Cardiac fibroblast (primary cell): ENCODE results near the gene PCSK2.

ENCODE experiments used
- DNase-seq, 2 donors: peaks; one replicate each; pipeline versions ENCODE4 v3.0.0 to v3.0.0-alpha.2; 2010; ENCODE audit warnings: low read depth in 2 of 2
- H3K4me3 ChIP-seq, 2 donors: replicated peaks in 1 of 2; 1 replicate in 1 of 2; 2 replicates in 1 of 2; pipeline ENCODE4 v1.5.1; 2011; ENCODE audit warnings: low read depth in 2 of 2, low read length in 2 of 2, mild to moderate bottlenecking in 2 of 2, moderate library complexity in 1 of 2
- CTCF ChIP-seq: IDR thresholded peaks from one replicate; pipeline ENCODE4 v1.5.1; 2011; ENCODE audit warnings: low read depth, mild to moderate bottlenecking, low read length, inconsistent platforms

PCSK2 gene

GRCh38 chr20:17470973-17471372, 244.1 kb downstream of the PCSK2 start:
- no peak overlapping the region for H3K4me3 ChIP-seq
- no peak for DNase-seq
- no peak for TF ChIP-seq CTCF

GRCh38 chr20:17471606-17472187, 244.9 kb downstream of the PCSK2 start:
- no peak overlapping the region for H3K4me3 ChIP-seq
- no peak for DNase-seq
- no peak for TF ChIP-seq CTCF

GRCh38 chr20:17473659-17474058, 246.8 kb downstream of the PCSK2 start:
- no peak for TF ChIP-seq CTCF
- no peak overlapping the region for H3K4me3 ChIP-seq
- DNase-seq, result no peak

- no peak for DNase-seq
- no peak for TF ChIP-seq CTCF
- no peak overlapping the region for H3K4me3 ChIP-seq
These were observed 252.3 kb downstream of the PCSK2 start for GRCh38 chr20:17479063-17479657.

- no peak for DNase-seq
- no peak overlapping the region for H3K4me3 ChIP-seq
- no peak for TF ChIP-seq CTCF
These were observed 253.9 kb downstream of the PCSK2 start for GRCh38 chr20:17480696-17481095.

- DNase-seq, result no peak
- no peak for TF ChIP-seq CTCF
- H3K4me3 ChIP-seq, result no peak overlapping the region
These were observed 254.8 kb downstream of the PCSK2 start for GRCh38 chr20:17481661-17482060.

GRCh38 chr20:17482536-17482935, 255.7 kb downstream of the PCSK2 start:
- no peak for TF ChIP-seq CTCF
- no peak for DNase-seq

More at GRCh38 chr20:17482536-17482935, 255.7 kb downstream of the PCSK2 start:
- no peak overlapping the region for H3K4me3 ChIP-seq
